Progenitor cell of endocrine pancreas (in vitro differentiated cells): ENCODE measurements around the gene TRPC3. TPM values are rescaled to one million over a fixed set of nuclear protein-coding genes. Genes with fewer than 3 reads are reported as not detected.

Source experiments
- DNase-seq: peaks from one replicate; pipeline ENCODE4 v3.0.0; 2021; ENCODE audit warnings: low spot score; ENCODE audit not compliant: unreplicated experiment
- H3K27ac Mint-ChIP-seq: 2 replicates; pipeline ENCODE4 v1.8.0; 2021; ENCODE audit warnings: mild to moderate bottlenecking, moderate library complexity, mixed read lengths
- H3K27me3 Mint-ChIP-seq: 2 replicates; pipeline ENCODE4 v1.8.0; 2021; ENCODE audit warnings: mixed read lengths
- H3K36me3 Mint-ChIP-seq: 2 replicates; pipeline ENCODE4 v1.8.0; 2022; ENCODE audit warnings: mixed read lengths; ENCODE audit not compliant: insufficient read depth
- H3K4me1 Mint-ChIP-seq: 2 replicates; pipeline ENCODE4 v1.8.0; 2021; ENCODE audit warnings: low read depth, mixed read lengths
- H3K4me3 Mint-ChIP-seq: 2 replicates; pipeline ENCODE4 v1.8.0; 2021; ENCODE audit warnings: low read depth, mild to moderate bottlenecking, moderate library complexity, mixed read lengths
- H3K9me3 Mint-ChIP-seq: 2 replicates; pipeline ENCODE4 v1.8.0; 2021; ENCODE audit warnings: low read depth, mixed read lengths
- total RNA-seq: library from RNA; stranded (reverse); gene quantifications from 2 replicates; pipeline ENCODE4 v1.2.1, GENCODE V29; 2021
- TF ChIP-seq, protein P1 (sequence below): fragments of 200-600 bp; sonication (generic); IDR thresholded peaks from one replicate; pipeline ENCODE4 v1.5.0; 2021; ENCODE audit warnings: antibody characterized with exemption, mild to moderate bottlenecking; ENCODE audit not compliant: unreplicated experiment

TRPC3 gene
- total RNA-seq, 1 donor from 2014 or later: 0.84 TPM

DNA sequence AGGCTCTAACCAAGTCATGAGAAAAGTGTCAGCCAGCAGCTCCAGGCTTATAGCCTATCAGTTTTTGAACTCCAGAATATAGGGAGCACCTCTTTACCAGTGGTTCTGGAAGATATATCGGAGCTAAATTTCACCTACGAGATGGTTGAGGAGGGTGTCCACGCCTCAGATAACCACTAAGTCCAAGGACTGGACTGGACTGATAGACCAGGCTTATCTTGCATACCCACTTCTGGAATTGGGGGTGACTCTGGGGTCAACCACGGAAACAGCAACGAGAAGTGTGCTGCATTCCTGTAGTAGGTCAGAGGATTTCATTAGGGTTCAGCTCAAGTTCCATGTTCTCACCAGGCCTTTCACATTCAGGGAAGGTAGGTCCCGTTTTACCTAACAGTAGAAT, 38.6 kb upstream of the TRPC3 start:
- Mint-ChIP-seq H3K4me3 (no peak overlapping the region), H3K9me3 (no peaks in the 10 kb centered on the region), H3K27ac (no peak overlapping the region), H3K27me3 (peaks cover 6% of the 10 kb centered on the region), H3K4me1 (peaks cover 12% of the 10 kb centered on the region), H3K36me3 (no peaks in the 10 kb centered on the region)
- no peak for DNase-seq
- TF ChIP-seq, protein P1, sequence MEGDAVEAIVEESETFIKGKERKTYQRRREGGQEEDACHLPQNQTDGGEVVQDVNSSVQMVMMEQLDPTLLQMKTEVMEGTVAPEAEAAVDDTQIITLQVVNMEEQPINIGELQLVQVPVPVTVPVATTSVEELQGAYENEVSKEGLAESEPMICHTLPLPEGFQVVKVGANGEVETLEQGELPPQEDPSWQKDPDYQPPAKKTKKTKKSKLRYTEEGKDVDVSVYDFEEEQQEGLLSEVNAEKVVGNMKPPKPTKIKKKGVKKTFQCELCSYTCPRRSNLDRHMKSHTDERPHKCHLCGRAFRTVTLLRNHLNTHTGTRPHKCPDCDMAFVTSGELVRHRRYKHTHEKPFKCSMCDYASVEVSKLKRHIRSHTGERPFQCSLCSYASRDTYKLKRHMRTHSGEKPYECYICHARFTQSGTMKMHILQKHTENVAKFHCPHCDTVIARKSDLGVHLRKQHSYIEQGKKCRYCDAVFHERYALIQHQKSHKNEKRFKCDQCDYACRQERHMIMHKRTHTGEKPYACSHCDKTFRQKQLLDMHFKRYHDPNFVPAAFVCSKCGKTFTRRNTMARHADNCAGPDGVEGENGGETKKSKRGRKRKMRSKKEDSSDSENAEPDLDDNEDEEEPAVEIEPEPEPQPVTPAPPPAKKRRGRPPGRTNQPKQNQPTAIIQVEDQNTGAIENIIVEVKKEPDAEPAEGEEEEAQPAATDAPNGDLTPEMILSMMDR: no peak

DNA sequence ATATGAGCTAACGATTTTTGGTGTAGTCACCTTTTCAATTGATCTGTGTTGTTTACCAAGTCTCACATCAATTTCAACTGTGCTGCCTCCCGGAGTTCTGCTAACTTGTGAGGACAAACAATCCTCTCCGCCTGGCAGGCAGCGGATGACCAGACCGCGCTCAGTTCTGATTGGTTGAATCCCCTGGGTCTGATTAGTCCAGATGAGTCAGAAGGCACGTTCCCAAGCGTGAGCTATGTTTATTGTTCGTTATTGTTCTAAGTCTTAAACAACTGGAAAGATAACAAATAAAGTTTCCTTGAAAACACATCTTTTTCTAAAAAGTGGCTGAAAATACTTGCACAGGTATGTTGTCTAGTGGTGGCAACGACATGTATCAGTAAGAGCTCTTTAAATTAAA, 37.9 kb upstream of the TRPC3 start:
- Mint-ChIP-seq H3K9me3 (no peaks in the 10 kb centered on the region), H3K4me3 (no peak overlapping the region)

DNA sequence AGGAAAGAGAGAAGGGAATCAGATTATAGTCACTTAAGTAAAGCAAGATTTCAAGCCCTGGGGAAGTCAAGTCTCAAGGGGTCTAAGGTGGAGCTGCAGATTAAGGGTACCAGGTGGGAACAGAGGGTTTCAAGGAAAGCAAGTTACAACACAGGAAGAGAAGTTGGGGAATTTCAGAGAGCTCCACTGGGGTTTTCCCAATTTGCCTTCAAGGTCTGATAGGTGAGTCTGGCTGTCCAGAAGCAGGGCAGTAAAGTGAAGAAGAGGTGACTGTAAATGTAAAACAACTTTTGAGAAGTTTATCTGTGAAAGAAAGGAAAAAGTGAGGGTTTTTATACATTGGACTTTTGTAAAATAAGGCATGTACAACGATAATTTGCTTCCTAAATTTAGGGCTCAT, 37.1 kb upstream of the TRPC3 start:
- DNase-seq: no peak
- Mint-ChIP-seq H3K9me3 (no peaks in the 10 kb centered on the region), H3K4me1 (peaks cover 12% of the 10 kb centered on the region), H3K27ac (no peak overlapping the region), H3K27me3 (peaks cover under 1% of the 10 kb centered on the region), H3K36me3 (no peaks in the 10 kb centered on the region), H3K4me3 (no peak overlapping the region)
- TF ChIP-seq, protein P1: no peak

More for the DNA sequence above, 37.9 kb upstream of the TRPC3 start:
- Mint-ChIP-seq H3K4me1 (peaks cover 12% of the 10 kb centered on the region), H3K27me3 (peaks cover 5% of the 10 kb centered on the region), H3K27ac (no peak overlapping the region), H3K36me3 (no peaks in the 10 kb centered on the region)
- DNase-seq: peak; percentile 29
- TF ChIP-seq, protein P1: no peak

DNA sequence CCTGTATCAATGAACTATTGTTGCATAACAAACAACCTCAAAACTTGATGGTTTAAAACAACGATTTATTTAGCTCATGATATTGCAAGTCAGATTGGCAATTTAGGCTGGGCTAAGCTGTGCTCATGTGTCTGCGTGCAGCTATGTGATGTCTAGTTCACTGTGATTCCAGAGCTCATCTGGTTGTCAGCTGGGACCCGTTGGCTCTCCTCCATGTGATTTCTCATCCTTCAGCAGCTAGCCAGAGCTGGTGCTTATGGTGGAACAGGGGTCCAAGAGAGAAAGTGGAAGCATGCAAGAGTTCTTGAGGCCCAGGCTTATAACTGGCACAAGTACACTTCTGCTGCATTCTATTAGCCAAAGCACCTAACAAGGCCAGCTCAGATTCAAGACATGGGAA, 28.8 kb upstream of the TRPC3 start:
- no peak for DNase-seq
- H3K27ac Mint-ChIP-seq: no peak overlapping the region
- H3K27me3 Mint-ChIP-seq: peaks cover 5% of the 10 kb centered on the region
- H3K36me3 Mint-ChIP-seq: no peaks in the 10 kb centered on the region
- H3K4me3 Mint-ChIP-seq: no peak overlapping the region
- TF ChIP-seq, protein P1: no peak
- peaks cover 4% of the 10 kb centered on the region for H3K4me1 Mint-ChIP-seq
- H3K9me3 Mint-ChIP-seq: peaks cover 4% of the 10 kb centered on the region

DNA sequence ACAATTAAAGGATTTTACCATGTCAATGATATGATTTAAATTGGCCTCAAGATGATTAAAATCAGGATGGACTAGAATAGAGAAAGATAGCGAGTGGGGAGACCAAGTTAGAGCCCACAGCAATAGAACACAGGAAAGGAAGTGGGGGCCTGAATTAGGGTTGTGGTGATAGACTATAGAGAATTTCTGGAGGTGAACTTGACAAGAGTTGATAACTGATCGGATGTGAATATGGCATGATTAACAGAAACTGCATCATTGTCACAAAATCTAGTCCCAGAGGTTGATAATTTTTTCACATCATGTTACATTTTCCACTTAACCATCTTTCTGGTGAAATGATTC, 26.3 kb upstream of the TRPC3 start:
- TF ChIP-seq, protein P1: no peak
- peaks cover 4% of the 10 kb centered on the region for H3K4me1 Mint-ChIP-seq
- H3K27me3 Mint-ChIP-seq: peaks cover 5% of the 10 kb centered on the region
- H3K9me3 Mint-ChIP-seq: no peaks in the 10 kb centered on the region
- H3K36me3 Mint-ChIP-seq: no peaks in the 10 kb centered on the region
- no peak overlapping the region for H3K27ac Mint-ChIP-seq
- DNase-seq: no peak
- H3K4me3 Mint-ChIP-seq: no peak overlapping the region
